Ovary (tissue), 3 donors: Measurements from ENCODE around the gene SDCCAG8.

ENCODE experiments used
- CTCF ChIP-seq, 3 donors: fragments of 450-650 bp in 2 of 3; fragments of 200-600 bp in 1 of 3; IDR thresholded peaks; one replicate each; pipeline versions ENCODE4 v1.5.1 to v1.8.0; 2016 to 2022; ENCODE audit warnings: antibody characterized with exemption in 3 of 3, mild to moderate bottlenecking in 1 of 3
- EP300 ChIP-seq: sonication (generic); formaldehyde crosslinking; IDR thresholded peaks from one replicate; pipeline ENCODE4 v1.6.1; 2017; ENCODE audit warnings: antibody characterized with exemption
- POLR2A ChIP-seq: fragments of 450-650 bp; IDR thresholded peaks from one replicate; pipeline ENCODE4 v1.6.1; 2017; ENCODE audit warnings: antibody characterized with exemption, mild to moderate bottlenecking, moderate library complexity
- donor health status: DM: no; HTN: no; CAD: no.

GRCh38 chr1:243499248-243499647 lies 243.4 kb downstream of the SDCCAG8 start:
- TF ChIP-seq CTCF (IDR thresholded peaks at IDR 0.05) (no peak), POLR2A (no peak), EP300 (no peak)
